Duodenal mucosa (tissue), 2 donors: ENCODE data around the gene TRIM43B.
"Not testable (repeated sequence)": the region's sequence is repeated elsewhere in the genome, so short reads cannot be mapped to it uniquely, and the experiment has no call there.

Experiments used
- H3K27ac ChIP-seq: one replicate; pipeline ENCODE4 v1.7.0; 2013; ENCODE audit warnings: low read depth, low read length
- H3K27me3 ChIP-seq, 2 donors: one replicate each; pipeline ENCODE4 v1.7.0; 2013; ENCODE audit warnings: low read length in 2 of 2, control low read depth in 1 of 2; ENCODE audit not compliant: insufficient read depth in 2 of 2, control insufficient read depth in 1 of 2
- H3K36me3 ChIP-seq, 2 donors: one replicate each; pipeline ENCODE4 v1.7.0; 2013; ENCODE audit warnings: low read length in 2 of 2, control low read depth in 1 of 2; ENCODE audit not compliant: insufficient read depth in 2 of 2, control insufficient read depth in 1 of 2
- H3K4me1 ChIP-seq, 2 donors: one replicate each; pipeline ENCODE4 v1.7.0; 2013; ENCODE audit warnings: low read length in 2 of 2, control low read depth in 1 of 2; ENCODE audit not compliant: insufficient read depth in 2 of 2, control insufficient read depth in 1 of 2
- H3K4me3 ChIP-seq, 2 donors: one replicate each; pipeline ENCODE4 v1.7.0; 2013; ENCODE audit warnings: low read length in 2 of 2, low read depth in 1 of 2
- H3K9ac ChIP-seq, 2 donors: one replicate each; pipeline ENCODE4 v1.7.0; 2013; ENCODE audit warnings: low read length in 2 of 2, low read depth in 1 of 2
- H3K9me3 ChIP-seq, 2 donors: one replicate each; pipeline ENCODE4 v1.7.0; 2013; ENCODE audit warnings: low read length in 2 of 2, control low read depth in 1 of 2; ENCODE audit not compliant: control insufficient read depth in 1 of 2

TRIM43B gene

GRCh38 chr2:95500854-95501253 lies 16.3 kb upstream of the TRIM43B start:
- H3K9me3 ChIP-seq: no peaks in the 10 kb centered on the region
- H3K36me3 ChIP-seq: no peaks in the 10 kb centered on the region
- H3K4me3 ChIP-seq: no peak overlapping the region
- H3K27ac ChIP-seq: no peak overlapping the region
- H3K4me1 ChIP-seq: no peaks in the 10 kb centered on the region
- H3K9ac ChIP-seq: no peak overlapping the region
- no peaks in the 10 kb centered on the region for H3K27me3 ChIP-seq

DNA sequence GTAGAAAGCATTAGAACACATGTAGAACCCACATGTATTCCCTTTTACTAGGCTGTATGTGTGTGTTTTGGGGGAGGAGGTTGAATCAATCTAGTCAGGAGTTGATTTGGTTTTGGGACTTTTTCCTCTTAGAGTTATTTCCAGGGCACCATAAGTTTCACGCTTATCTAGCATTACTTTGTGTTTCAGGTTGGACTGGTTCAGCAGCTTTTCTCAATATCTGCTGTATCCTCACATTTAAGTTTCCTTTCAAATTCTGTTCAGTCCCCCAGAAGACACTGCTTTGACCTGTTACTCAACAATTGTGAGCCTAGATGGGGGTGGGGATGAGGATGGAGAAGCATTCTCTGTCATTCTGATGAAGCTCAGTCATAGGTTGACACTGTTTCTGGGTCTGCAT lies 7.5 kb upstream of the TRIM43B start:
- not testable (repeated sequence) for H3K36me3 ChIP-seq

DNA sequence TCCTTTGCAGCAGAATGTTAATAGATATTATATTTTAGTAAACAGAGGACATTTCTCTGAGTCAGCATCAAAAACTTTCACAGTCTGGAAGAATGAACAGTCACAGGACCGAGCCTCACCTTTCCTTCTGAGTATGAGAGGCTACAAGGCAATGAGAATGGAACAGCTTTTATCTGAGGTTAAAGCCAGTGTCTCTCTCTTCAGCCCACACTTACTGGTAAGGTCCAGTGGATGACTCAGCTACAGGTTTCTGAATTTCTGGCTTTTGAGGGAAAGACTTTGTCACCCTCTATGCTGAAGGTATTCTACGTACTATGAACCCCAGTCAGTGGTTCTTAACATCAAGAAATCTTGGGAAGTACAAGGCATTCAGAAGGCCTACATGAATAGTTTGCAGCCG lies 9.5 kb downstream of the TRIM43B start:
- not testable (repeated sequence) for H3K27me3 ChIP-seq, H3K36me3 ChIP-seq, H3K9me3 ChIP-seq, H3K4me3 ChIP-seq, H3K27ac ChIP-seq, H3K4me1 ChIP-seq, H3K9ac ChIP-seq

More for the DNA sequence above, 7.5 kb upstream of the TRIM43B start:
- not testable (repeated sequence) for H3K4me1 ChIP-seq, H3K9me3 ChIP-seq, H3K27me3 ChIP-seq, H3K9ac ChIP-seq, H3K4me3 ChIP-seq, H3K27ac ChIP-seq

- not testable (repeated sequence) for H3K9me3 ChIP-seq, H3K27me3 ChIP-seq, H3K4me3 ChIP-seq, H3K36me3 ChIP-seq, H3K9ac ChIP-seq, H3K4me1 ChIP-seq, H3K27ac ChIP-seq
Measured at GRCh38 chr2:95467984-95468383, 16.6 kb downstream of the TRIM43B start.

GRCh38 chr2:95466572-95466971 lies 18.0 kb downstream of the TRIM43B start:
- H3K9ac ChIP-seq, H3K27ac ChIP-seq, H3K27me3 ChIP-seq, H3K36me3 ChIP-seq, H3K9me3 ChIP-seq, H3K4me1 ChIP-seq, H3K4me3 ChIP-seq: not testable (repeated sequence)

DNA sequence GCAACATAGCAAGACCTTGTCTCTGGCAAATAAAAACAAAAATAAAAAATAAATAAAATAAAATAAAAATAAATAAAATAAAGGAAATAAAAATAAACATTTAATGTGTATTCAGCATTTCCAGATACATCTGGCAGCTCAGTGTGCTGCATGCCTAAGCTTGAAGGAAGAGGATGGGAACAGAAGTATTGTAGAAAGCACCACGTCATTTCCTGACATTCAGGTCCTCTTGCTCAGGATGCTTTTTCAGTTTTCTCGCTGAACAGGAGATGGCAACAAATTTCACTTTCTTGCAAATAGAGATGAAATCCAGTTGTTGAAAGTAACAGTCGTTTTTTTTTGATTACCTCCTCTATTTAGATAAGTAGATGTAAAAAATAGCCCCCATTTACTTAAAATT lies 21.3 kb downstream of the TRIM43B start:
- not testable (repeated sequence) for H3K27ac ChIP-seq, H3K9me3 ChIP-seq, H3K9ac ChIP-seq, H3K27me3 ChIP-seq, H3K4me1 ChIP-seq, H3K4me3 ChIP-seq, H3K36me3 ChIP-seq

- H3K27me3 ChIP-seq, H3K4me1 ChIP-seq, H3K27ac ChIP-seq, H3K9ac ChIP-seq, H3K36me3 ChIP-seq, H3K9me3 ChIP-seq, H3K4me3 ChIP-seq: not testable (repeated sequence)
Measured at GRCh38 chr2:95445317-95445716, 39.2 kb downstream of the TRIM43B start.

DNA sequence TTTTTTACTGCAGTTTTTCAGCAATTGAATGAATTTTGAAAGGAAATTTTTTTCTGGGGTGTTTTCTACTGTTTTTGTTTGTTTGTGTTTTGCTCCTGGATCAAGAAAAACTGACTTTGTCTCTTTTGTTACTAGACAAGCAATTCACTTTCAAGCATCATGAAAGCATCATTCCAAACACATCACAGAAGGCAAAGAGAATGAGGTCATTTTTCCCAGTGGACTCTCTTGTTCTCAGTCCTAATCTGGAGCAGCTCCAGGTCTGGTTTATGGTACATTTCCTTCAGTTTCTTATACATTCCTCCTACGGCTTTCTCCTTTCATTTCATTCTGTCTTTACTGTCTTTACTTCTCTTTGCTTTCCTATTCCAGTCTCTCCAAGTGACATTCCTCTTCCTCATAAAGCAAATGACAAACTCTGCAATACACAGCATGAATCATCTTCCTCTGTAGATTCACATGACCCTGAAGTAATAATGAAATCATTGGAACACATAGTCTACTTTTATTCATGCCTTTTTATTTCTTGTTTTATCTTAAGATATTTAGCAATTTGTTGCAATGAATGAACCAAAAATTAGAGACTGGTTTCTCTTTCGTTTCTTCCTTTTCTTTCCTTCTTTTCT lies 42.0 kb downstream of the TRIM43B start:
- not testable (repeated sequence) for H3K36me3 ChIP-seq, H3K4me3 ChIP-seq, H3K9ac ChIP-seq, H3K9me3 ChIP-seq, H3K27ac ChIP-seq, H3K4me1 ChIP-seq, H3K27me3 ChIP-seq

- H3K9ac ChIP-seq, H3K27me3 ChIP-seq, H3K27ac ChIP-seq, H3K36me3 ChIP-seq, H3K9me3 ChIP-seq, H3K4me1 ChIP-seq, H3K4me3 ChIP-seq: not testable (repeated sequence)
Measured at GRCh38 chr2:95435872-95436209, 48.7 kb downstream of the TRIM43B start.

GRCh38 chr2:95435162-95435871 lies 49.2 kb downstream of the TRIM43B start:
- not testable (repeated sequence) for H3K4me3 ChIP-seq, H3K27ac ChIP-seq, H3K27me3 ChIP-seq, H3K9me3 ChIP-seq, H3K9ac ChIP-seq, H3K4me1 ChIP-seq, H3K36me3 ChIP-seq
